Kidney (tissue), 14 donors: Measurements from ENCODE around the gene LITAFD. TPM values are rescaled to one million over a fixed set of nuclear protein-coding genes. Genes with fewer than 3 reads are reported as not detected.

Experiments
- DNase-seq, 5 donors: peaks; one replicate each; pipeline ENCODE4 v3.0.0-alpha.2; 2013 to 2020
- FAIRE-seq: peaks from 2 replicates; lab custom pipeline; 2012; peaks lifted over from hg19 to GRCh38; lab: Jason Lieb, UNC
- H3K27ac ChIP-seq, 2 donors: one replicate each; pipeline ENCODE4 v1.7.0; 2013; ENCODE audit warnings: low read depth in 2 of 2, low read length in 2 of 2, inconsistent platforms in 1 of 2
- H3K27me3 ChIP-seq: one replicate; pipeline ENCODE4 v1.7.1; 2013; ENCODE audit warnings: low read length, inconsistent platforms; ENCODE audit not compliant: control insufficient read depth, insufficient read depth
- H3K36me3 ChIP-seq, 3 donors: one replicate each; pipeline versions ENCODE4 v1.7.0 to v1.7.1; 2013; ENCODE audit warnings: low read length in 3 of 3, control low read depth in 1 of 3, inconsistent platforms in 1 of 3; ENCODE audit not compliant: insufficient read depth in 3 of 3, control insufficient read depth in 2 of 3
- H3K4me1 ChIP-seq, 3 donors: one replicate each; pipeline versions ENCODE4 v1.7.0 to v1.7.1; 2013; ENCODE audit warnings: low read length in 3 of 3, inconsistent platforms in 1 of 3, low read depth in 1 of 3; ENCODE audit not compliant: control insufficient read depth in 2 of 3, insufficient read depth in 2 of 3
- H3K4me3 ChIP-seq, 3 donors: one replicate each; pipeline versions ENCODE4 v1.7.0 to v1.8.1; 2013; ENCODE audit warnings: low read length in 3 of 3, control low read depth in 1 of 3, inconsistent platforms in 1 of 3
- H3K9ac ChIP-seq, 3 donors: one replicate each; pipeline versions ENCODE4 v1.7.0 to v1.7.1; 2013; ENCODE audit warnings: low read length in 3 of 3, control low read depth in 1 of 3, inconsistent platforms in 1 of 3
- H3K9me3 ChIP-seq, 3 donors: one replicate each; pipeline versions ENCODE4 v1.7.0 to v1.7.1; 2013; ENCODE audit warnings: low read length in 3 of 3, control low read depth in 1 of 3, inconsistent platforms in 1 of 3; ENCODE audit not compliant: control insufficient read depth in 2 of 3, insufficient read depth in 1 of 3
- intact Hi-C: fragments of 100-400 bp; cut with DNase I; formaldehyde crosslinking; loops from one replicate; pipeline ENCODE4 v1.11.1; 2022
- polyA plus RNA-seq: library from polyadenylated mRNA; stranded (reverse); fragments of 350-450 nt; fragmentation: Illumina TruSeq; extraction: RNeasy Lipid Tissue Mini Kit (QIAGEN cat#74804); gene quantifications from one replicate; pipeline ENCODE4 v1.2.3, GENCODE V29; 2014; ENCODE audit warnings: low read depth, low replicate concordance; ENCODE audit not compliant: insufficient read depth
- total RNA-seq: library from RNA; stranded (reverse); fragmentation: NEBNext Ultra II Directional; extraction: Animal tissue kit (Norgen Biotek cat#: 25700); gene quantifications from one replicate; pipeline ENCODE4 v1.2.1, GENCODE V29; 2021
- TF ChIP-seq, protein P1 (sequence below): IDR thresholded peaks from 3 replicates; pipeline ENCODE4 v1.5.1; 2012; ENCODE audit warnings: mild to moderate bottlenecking, moderate library complexity, borderline replicate concordance; ENCODE audit not compliant: insufficient read depth; ENCODE audit errors: extremely low read depth
- donor health status: control.
- donor health status: control.
- donor health status: control.
- donor health status: control.
- donor health status: control.
- donor health status: DM: yes; HTN: yes; CAD: no.
- donor health status: Normal renal cell carcinoma (clear cell type).

The LITAFD gene
- total and polyA plus RNA-seq, 2 donors from 2014 or later, result not detected

DNA sequence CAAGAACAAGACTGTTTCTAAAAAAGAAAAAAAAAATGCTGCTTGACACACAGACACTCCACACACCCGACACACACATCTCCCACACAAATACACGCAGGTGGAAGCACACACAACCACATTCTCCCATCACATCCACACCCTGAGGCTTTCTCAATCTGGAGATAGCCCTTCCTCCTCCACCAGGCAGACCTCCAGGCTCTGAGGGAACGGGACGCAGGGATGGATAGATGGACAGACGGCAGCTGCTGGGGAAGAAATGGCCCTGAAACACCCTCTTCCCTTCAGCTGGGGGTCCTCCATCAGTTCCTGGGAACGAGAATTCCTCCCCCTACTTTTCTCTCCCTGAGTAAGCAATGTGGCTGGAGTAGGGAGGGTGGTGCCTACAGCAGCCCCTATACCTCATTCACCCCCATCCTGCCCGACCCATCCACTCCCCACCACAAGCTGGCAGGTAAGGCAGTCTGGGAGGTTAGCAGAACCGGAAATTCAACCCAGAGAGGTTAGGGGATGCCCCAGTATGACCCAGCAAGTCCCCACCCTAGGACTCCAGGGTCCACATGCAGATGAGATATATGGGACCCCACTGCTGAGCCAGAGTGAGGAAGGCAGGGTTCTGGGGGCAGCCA lies 4.1 kb upstream of the LITAFD start:
- intact Hi-C loops, result no loop called here

DNA sequence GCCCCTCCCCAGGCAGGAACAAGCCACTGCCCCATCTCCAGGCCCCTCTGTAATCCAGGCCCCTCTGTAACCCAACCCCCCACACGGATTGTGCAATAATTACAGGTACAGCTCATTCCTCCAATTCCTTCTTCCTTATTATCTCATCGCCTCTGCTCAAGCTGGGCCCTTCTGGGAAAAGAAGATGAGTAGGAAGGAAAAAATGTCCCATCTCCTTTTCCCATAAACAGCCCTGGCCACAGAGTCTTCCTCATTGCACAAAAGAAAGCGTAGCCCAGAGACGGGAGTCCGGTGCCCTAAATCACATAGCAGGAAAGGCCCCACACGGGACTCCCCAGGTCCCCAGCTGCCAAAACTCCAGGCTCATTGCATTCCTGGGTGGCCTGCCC lies 3.6 kb upstream of the LITAFD start:
- no peak for FAIRE-seq
- Histone ChIP-seq H3K4me1 (no peaks in the 10 kb centered on the region), H3K9ac (no peak overlapping the region), H3K4me3 (no peak overlapping the region), H3K36me3 (no peaks in the 10 kb centered on the region), H3K27me3 (no peaks in the 10 kb centered on the region), H3K27ac (no peak overlapping the region), H3K9me3 (no peaks in the 10 kb centered on the region)
- TF ChIP-seq, protein P1, sequence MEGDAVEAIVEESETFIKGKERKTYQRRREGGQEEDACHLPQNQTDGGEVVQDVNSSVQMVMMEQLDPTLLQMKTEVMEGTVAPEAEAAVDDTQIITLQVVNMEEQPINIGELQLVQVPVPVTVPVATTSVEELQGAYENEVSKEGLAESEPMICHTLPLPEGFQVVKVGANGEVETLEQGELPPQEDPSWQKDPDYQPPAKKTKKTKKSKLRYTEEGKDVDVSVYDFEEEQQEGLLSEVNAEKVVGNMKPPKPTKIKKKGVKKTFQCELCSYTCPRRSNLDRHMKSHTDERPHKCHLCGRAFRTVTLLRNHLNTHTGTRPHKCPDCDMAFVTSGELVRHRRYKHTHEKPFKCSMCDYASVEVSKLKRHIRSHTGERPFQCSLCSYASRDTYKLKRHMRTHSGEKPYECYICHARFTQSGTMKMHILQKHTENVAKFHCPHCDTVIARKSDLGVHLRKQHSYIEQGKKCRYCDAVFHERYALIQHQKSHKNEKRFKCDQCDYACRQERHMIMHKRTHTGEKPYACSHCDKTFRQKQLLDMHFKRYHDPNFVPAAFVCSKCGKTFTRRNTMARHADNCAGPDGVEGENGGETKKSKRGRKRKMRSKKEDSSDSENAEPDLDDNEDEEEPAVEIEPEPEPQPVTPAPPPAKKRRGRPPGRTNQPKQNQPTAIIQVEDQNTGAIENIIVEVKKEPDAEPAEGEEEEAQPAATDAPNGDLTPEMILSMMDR, result no peak
- peak in 1 of 5 donors; percentile 57 for DNase-seq
- intact Hi-C loops, result no loop called here

More for the DNA sequence above, 4.1 kb upstream of the LITAFD start:
- DNase-seq (no peak), FAIRE-seq (no peak)
- H3K9me3 ChIP-seq, result no peaks in the 10 kb centered on the region
- no peak overlapping the region for H3K27ac ChIP-seq
- TF ChIP-seq, protein P1, result no peak
- H3K4me3 ChIP-seq, result no peak overlapping the region
- no peaks in the 10 kb centered on the region for H3K36me3 ChIP-seq
- no peaks in the 10 kb centered on the region for H3K27me3 ChIP-seq
- no peak overlapping the region for H3K9ac ChIP-seq
- no peaks in the 10 kb centered on the region for H3K4me1 ChIP-seq

DNA sequence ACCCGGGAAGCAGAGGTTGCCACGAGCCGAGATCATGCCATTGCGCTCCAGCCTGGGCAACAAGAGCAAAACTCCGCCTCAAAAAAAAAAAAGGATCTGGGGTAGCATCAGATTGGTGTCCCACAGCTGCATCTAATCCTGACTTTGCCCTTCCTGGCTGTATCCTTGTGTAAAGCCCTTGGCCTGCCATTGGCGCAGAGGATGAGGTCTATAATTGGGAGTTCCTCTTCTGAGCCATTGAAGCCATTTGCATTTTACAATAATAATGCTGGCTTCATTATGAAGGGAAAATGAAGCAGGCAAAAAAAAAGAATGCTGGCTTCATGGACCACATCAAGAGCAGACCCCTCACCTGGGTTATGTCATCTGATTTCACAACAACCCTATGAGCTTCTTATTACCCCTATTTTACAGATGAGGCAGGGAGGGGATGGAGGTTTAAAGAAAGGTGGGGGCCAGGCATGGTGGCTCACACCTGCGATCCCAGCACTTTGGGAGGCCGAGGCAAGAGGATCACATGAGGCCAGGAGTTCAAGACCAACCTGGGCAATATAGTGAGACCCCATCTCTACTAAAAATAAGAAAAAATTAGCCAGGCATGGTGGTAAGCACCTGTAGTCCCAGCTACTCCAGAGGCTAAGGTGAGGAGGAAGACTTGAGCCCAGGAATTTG lies 1.2 kb upstream of the LITAFD start:
- H3K27me3 ChIP-seq, result no peaks in the 10 kb centered on the region
- H3K4me3 ChIP-seq, result no peak overlapping the region
- TF ChIP-seq, protein P1, result no peak
- H3K4me1 ChIP-seq, result peaks cover 0 to 4% (median 0%) of the 10 kb centered on the region in 3 donors
- FAIRE-seq (no peak), DNase-seq (peak in 1 of 5 donors; percentile 14)
- no peak overlapping the region for H3K27ac ChIP-seq
- no peak overlapping the region for H3K9ac ChIP-seq
- H3K9me3 ChIP-seq, result no peaks in the 10 kb centered on the region
- intact Hi-C loops, result loop anchor here (5.0 to 10.0 kb wide), 2 partner anchors 76 to 224 kb away; no protein-coding TSS in a partner anchor
- no peaks in the 10 kb centered on the region for H3K36me3 ChIP-seq
